Dendritic cell treated with granulocyte-macrophage colony-stimulating factor and Interleukin-4, amounts not matched to agents 40 ng/mL and 50 ng/mL, for 4 days (primary cell): Measurements from ENCODE around the gene PCCA.
"Not testable (repeated sequence)": the region's sequence is repeated elsewhere in the genome, so short reads cannot be mapped to it uniquely, and the experiment has no call there.

Source experiments
- H3K27ac Mint-ChIP-seq: one replicate; pipeline ENCODE4 v1.8.0; 2022; ENCODE audit warnings: mild to moderate bottlenecking, mixed read lengths
- H3K27me3 Mint-ChIP-seq: one replicate; pipeline ENCODE4 v1.8.0; 2022; ENCODE audit warnings: mild to moderate bottlenecking, mixed read lengths
- H3K36me3 Mint-ChIP-seq: one replicate; pipeline ENCODE4 v1.8.0; 2022; ENCODE audit warnings: low read depth, mixed read lengths
- H3K4me1 Mint-ChIP-seq: one replicate; pipeline ENCODE4 v1.8.0; 2022; ENCODE audit warnings: low read depth, mixed read lengths
- H3K4me3 Mint-ChIP-seq: one replicate; pipeline ENCODE4 v1.8.0; 2022; ENCODE audit warnings: mild to moderate bottlenecking, moderate library complexity, mixed read lengths
- H3K9me3 Mint-ChIP-seq: one replicate; pipeline ENCODE4 v1.8.0; 2022; ENCODE audit warnings: mixed read lengths
- intact Hi-C: fragments of 100-400 bp; cut with micrococcal nuclease; formaldehyde crosslinking; loops from one replicate; pipeline ENCODE4 v1.15.0; 2022

Gene PCCA

GRCh38 chr13:100138859-100139491, 50.1 kb downstream of the PCCA start:
- Mint-ChIP-seq H3K4me3 (no peak overlapping the region), H3K36me3 (no peaks in the 10 kb centered on the region), H3K27me3 (no peaks in the 10 kb centered on the region), H3K27ac (no peak overlapping the region), H3K4me1 (no peaks in the 10 kb centered on the region), H3K9me3 (peaks cover 9% of the 10 kb centered on the region)
- intact Hi-C loops = no loop called here

- no peak overlapping the region for H3K4me3 Mint-ChIP-seq
- H3K36me3 Mint-ChIP-seq = peaks cover 4% of the 10 kb centered on the region
- H3K9me3 Mint-ChIP-seq = peaks cover 14% of the 10 kb centered on the region
- H3K27ac Mint-ChIP-seq = no peak overlapping the region
- intact Hi-C loops = no loop called here
- H3K4me1 Mint-ChIP-seq = no peaks in the 10 kb centered on the region
- no peaks in the 10 kb centered on the region for H3K27me3 Mint-ChIP-seq
These were observed 50.9 kb downstream of the PCCA start for GRCh38 chr13:100139817-100140216.

- H3K36me3 Mint-ChIP-seq = peaks cover 10% of the 10 kb centered on the region
- H3K27ac Mint-ChIP-seq = no peak overlapping the region
- peaks cover 21% of the 10 kb centered on the region for H3K9me3 Mint-ChIP-seq
- no peaks in the 10 kb centered on the region for H3K27me3 Mint-ChIP-seq
- intact Hi-C loops = no loop called here
- no peak overlapping the region for H3K4me3 Mint-ChIP-seq
- H3K4me1 Mint-ChIP-seq = no peaks in the 10 kb centered on the region
These were observed 51.5 kb downstream of the PCCA start for GRCh38 chr13:100140441-100140840.

GRCh38 chr13:100141461-100141961, 52.6 kb downstream of the PCCA start:
- H3K27me3 Mint-ChIP-seq, H3K27ac Mint-ChIP-seq, intact Hi-C loops, H3K4me1 Mint-ChIP-seq, H3K4me3 Mint-ChIP-seq: not testable (repeated sequence)
- peaks cover 12% of the 10 kb centered on the region for H3K36me3 Mint-ChIP-seq
- peaks cover 23% of the 10 kb centered on the region for H3K9me3 Mint-ChIP-seq

GRCh38 chr13:100146534-100146933, 57.6 kb downstream of the PCCA start:
- Mint-ChIP-seq H3K9me3 (peaks cover 14% of the 10 kb centered on the region), H3K27me3 (no peaks in the 10 kb centered on the region), H3K36me3 (peaks cover 26% of the 10 kb centered on the region), H3K4me1 (no peaks in the 10 kb centered on the region), H3K27ac (no peak overlapping the region), H3K4me3 (no peak overlapping the region)
- intact Hi-C loops = no loop called here

GRCh38 chr13:100147825-100148224, 58.9 kb downstream of the PCCA start:
- no peaks in the 10 kb centered on the region for H3K27me3 Mint-ChIP-seq
- intact Hi-C loops = no loop called here
- no peak overlapping the region for H3K4me3 Mint-ChIP-seq
- no peaks in the 10 kb centered on the region for H3K4me1 Mint-ChIP-seq
- peaks cover 14% of the 10 kb centered on the region for H3K9me3 Mint-ChIP-seq
- no peak overlapping the region for H3K27ac Mint-ChIP-seq
- H3K36me3 Mint-ChIP-seq = peaks cover 26% of the 10 kb centered on the region

- intact Hi-C loops = no loop called here
- Mint-ChIP-seq H3K36me3 (peaks cover 26% of the 10 kb centered on the region), H3K4me3 (no peak overlapping the region), H3K9me3 (peaks cover 14% of the 10 kb centered on the region), H3K27ac (no peak overlapping the region), H3K4me1 (no peaks in the 10 kb centered on the region), H3K27me3 (no peaks in the 10 kb centered on the region)
These were observed 59.5 kb downstream of the PCCA start for GRCh38 chr13:100148422-100148821.

GRCh38 chr13:100149389-100149788, 60.5 kb downstream of the PCCA start:
- Mint-ChIP-seq H3K27ac (no peak overlapping the region), H3K4me3 (no peak overlapping the region), H3K9me3 (peaks cover 13% of the 10 kb centered on the region), H3K4me1 (no peaks in the 10 kb centered on the region), H3K36me3 (peaks cover 26% of the 10 kb centered on the region), H3K27me3 (no peaks in the 10 kb centered on the region)
- intact Hi-C loops = no loop called here

GRCh38 chr13:100150711-100151110, 61.8 kb downstream of the PCCA start:
- H3K4me1 Mint-ChIP-seq, H3K4me3 Mint-ChIP-seq, intact Hi-C loops, H3K9me3 Mint-ChIP-seq, H3K27me3 Mint-ChIP-seq, H3K27ac Mint-ChIP-seq: not testable (repeated sequence)
- peaks cover 13% of the 10 kb centered on the region for H3K36me3 Mint-ChIP-seq

GRCh38 chr13:100154842-100155416, 66.0 kb downstream of the PCCA start:
- no peak overlapping the region for H3K27ac Mint-ChIP-seq
- peaks cover 16% of the 10 kb centered on the region for H3K36me3 Mint-ChIP-seq
- no peaks in the 10 kb centered on the region for H3K27me3 Mint-ChIP-seq
- no peak overlapping the region for H3K4me3 Mint-ChIP-seq
- no peaks in the 10 kb centered on the region for H3K9me3 Mint-ChIP-seq
- intact Hi-C loops = no loop called here
- no peaks in the 10 kb centered on the region for H3K4me1 Mint-ChIP-seq

GRCh38 chr13:100156788-100157187, 67.9 kb downstream of the PCCA start:
- no peaks in the 10 kb centered on the region for H3K4me1 Mint-ChIP-seq
- H3K9me3 Mint-ChIP-seq = no peaks in the 10 kb centered on the region
- H3K4me3 Mint-ChIP-seq = no peak overlapping the region
- intact Hi-C loops = no loop called here
- H3K27ac Mint-ChIP-seq = no peak overlapping the region
- H3K36me3 Mint-ChIP-seq = peaks cover 11% of the 10 kb centered on the region
- no peaks in the 10 kb centered on the region for H3K27me3 Mint-ChIP-seq

- H3K4me1 Mint-ChIP-seq = no peaks in the 10 kb centered on the region
- H3K9me3 Mint-ChIP-seq = no peaks in the 10 kb centered on the region
- H3K27me3 Mint-ChIP-seq = no peaks in the 10 kb centered on the region
- no peak overlapping the region for H3K4me3 Mint-ChIP-seq
- intact Hi-C loops = no loop called here
- no peak overlapping the region for H3K27ac Mint-ChIP-seq
- H3K36me3 Mint-ChIP-seq = peaks cover 11% of the 10 kb centered on the region
These were observed 69.7 kb downstream of the PCCA start for GRCh38 chr13:100158569-100158968.

- no peaks in the 10 kb centered on the region for H3K27me3 Mint-ChIP-seq
- H3K4me3 Mint-ChIP-seq = no peak overlapping the region
- intact Hi-C loops = no loop called here
- no peaks in the 10 kb centered on the region for H3K9me3 Mint-ChIP-seq
- no peaks in the 10 kb centered on the region for H3K4me1 Mint-ChIP-seq
- peaks cover 11% of the 10 kb centered on the region for H3K36me3 Mint-ChIP-seq
- H3K27ac Mint-ChIP-seq = no peak overlapping the region
These were observed 70.7 kb downstream of the PCCA start for GRCh38 chr13:100159584-100159983.

- Mint-ChIP-seq H3K36me3 (peaks cover 11% of the 10 kb centered on the region), H3K4me1 (no peaks in the 10 kb centered on the region), H3K27ac (no peak overlapping the region), H3K9me3 (no peaks in the 10 kb centered on the region), H3K4me3 (no peak overlapping the region), H3K27me3 (no peaks in the 10 kb centered on the region)
- intact Hi-C loops = no loop called here
These were observed 71.6 kb downstream of the PCCA start for GRCh38 chr13:100160450-100160849.

GRCh38 chr13:100163375-100163774, 74.5 kb downstream of the PCCA start:
- Mint-ChIP-seq H3K4me1 (no peaks in the 10 kb centered on the region), H3K36me3 (peaks cover 5% of the 10 kb centered on the region), H3K27ac (no peak overlapping the region), H3K9me3 (no peaks in the 10 kb centered on the region), H3K4me3 (no peak overlapping the region), H3K27me3 (no peaks in the 10 kb centered on the region)
- intact Hi-C loops = no loop called here
